DMS114 treated with DMSO at 0.1 percent for 48 hours (cell line): ENCODE measurements around the gene POLR2M.

ENCODE experiments used
- DNase-seq: peaks from one replicate; lab custom pipeline; 2025; ENCODE audit not compliant: unreplicated experiment; lab: John Stamatoyannopoulos, UW

POLR2M gene

GRCh38 chr15:57706405-57707209 is at the start of gene POLR2M:
POLR2M (plus strand) TSS chr15:57706714; CDS start chr15:57706843, 129 bp downstream.
- DNase-seq = peak; percentile 95

- DNase-seq = no peak
These were observed 48.9 kb upstream of the POLR2M start for GRCh38 chr15:57657619-57658018.

GRCh38 chr15:57662091-57662744 is 44.3 kb upstream of the POLR2M start:
- no peak for DNase-seq

- no peak for DNase-seq
These were observed 43.7 kb upstream of the POLR2M start for GRCh38 chr15:57662802-57663201.

DNA sequence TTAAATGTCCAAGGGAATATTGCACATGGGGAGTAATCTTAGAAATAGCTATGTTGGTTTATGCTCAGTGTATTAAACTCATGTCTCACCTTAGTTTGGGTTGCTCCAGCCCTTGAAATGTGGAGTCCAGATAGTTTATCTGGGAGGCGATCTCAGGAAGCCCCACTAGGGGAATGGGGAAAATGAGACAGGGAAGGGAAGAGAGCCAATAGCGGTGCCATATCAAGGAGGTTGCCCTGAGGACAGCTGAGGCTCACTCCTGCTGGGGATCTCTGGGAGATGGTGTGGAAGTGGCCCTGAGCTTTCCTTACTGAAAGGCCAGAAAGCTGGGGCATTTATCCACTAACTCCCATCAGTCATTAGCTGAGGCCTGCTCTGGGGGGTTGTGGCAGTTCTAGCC is 43.3 kb upstream of the POLR2M start:
- DNase-seq = no peak

- no peak for DNase-seq
These were observed 41.3 kb upstream of the POLR2M start for GRCh38 chr15:57665194-57665593.

DNA sequence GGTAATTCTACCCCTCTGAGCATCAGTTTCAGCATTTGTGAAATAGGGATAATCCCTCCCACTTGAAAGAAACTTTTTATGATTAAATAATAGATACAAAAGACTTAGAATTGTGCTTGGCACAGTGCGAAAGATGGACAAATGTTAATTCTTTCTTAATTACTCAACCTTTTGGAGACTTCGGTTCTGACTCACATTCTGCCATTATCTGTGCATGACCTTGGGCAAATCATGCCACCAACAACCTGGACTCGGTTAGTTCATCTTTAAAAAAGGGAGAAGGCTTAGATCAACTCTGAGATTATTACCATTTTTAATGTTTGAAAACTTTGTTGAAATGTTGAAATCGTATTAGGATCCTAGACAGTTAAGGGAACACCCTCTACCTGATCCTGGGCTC is 40.6 kb upstream of the POLR2M start:
- no peak for DNase-seq

- DNase-seq = peak; percentile 36
These were observed 39.2 kb upstream of the POLR2M start for GRCh38 chr15:57667171-57667849.

DNA sequence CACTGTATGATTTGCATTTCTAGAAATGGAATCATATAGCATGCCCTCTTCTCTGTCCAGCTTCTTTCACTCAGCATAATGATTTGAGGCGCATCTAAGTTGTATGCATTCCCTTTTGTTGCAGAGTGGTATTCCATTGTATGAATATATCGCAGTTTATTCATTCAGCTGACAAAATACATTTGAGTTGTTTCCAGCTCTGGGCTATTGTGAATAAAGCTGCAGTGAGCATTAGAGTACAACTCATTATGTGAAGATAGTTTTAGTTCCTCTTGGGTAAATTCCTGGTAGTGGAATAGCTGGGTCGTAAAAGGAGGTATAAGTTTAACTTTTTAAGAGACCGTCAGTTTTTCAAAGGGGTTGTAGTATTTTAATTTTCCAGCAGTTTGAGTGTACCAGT is 38.5 kb upstream of the POLR2M start:
- no peak for DNase-seq

GRCh38 chr15:57671636-57672035 is 34.9 kb upstream of the POLR2M start:
- no peak for DNase-seq

- no peak for DNase-seq
These were observed 30.9 kb upstream of the POLR2M start for GRCh38 chr15:57675481-57676181.

- no peak for DNase-seq
These were observed 29.9 kb upstream of the POLR2M start for GRCh38 chr15:57676585-57676984.

DNA sequence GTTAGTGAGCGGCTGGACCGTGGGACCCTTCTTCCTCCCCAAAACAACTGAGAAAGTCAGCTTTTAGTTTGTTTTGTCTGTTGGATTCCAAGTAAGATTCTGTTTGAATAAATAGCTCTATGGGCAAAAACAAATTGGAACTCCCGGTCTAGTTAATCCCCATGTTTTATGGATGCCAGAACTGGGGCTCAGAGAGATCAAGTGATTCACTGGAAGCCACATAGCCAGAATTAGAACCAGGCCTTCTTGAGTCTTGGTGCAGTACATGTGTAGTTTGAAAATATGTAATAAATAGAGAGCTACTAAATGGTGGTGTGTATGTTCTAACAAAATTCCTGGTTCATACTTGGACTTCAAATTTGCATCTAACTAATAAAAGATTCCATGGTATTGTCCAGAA is 29.3 kb upstream of the POLR2M start:
- no peak for DNase-seq

DNA sequence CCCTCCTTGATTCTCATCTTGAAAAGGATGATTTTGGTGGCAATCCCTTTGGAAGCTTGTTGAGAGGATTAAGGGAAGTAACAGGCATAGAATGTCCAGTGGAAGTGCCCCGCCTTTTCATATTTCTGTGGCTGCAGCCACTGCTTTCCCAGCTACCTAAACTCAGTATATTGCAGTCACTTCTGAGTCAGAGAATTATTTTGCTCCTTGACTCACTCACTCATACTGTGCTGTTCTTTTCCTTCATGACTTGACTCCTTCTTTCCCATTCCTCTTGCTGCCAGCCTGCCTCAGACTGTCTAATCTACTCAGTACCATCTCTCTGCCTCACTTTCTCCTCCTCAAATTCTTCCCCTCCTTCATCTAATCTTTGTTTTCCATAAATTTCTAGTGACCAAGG is 26.5 kb upstream of the POLR2M start:
- DNase-seq = no peak

- DNase-seq = no peak
These were observed 25.5 kb upstream of the POLR2M start for GRCh38 chr15:57681011-57681410.

DNA sequence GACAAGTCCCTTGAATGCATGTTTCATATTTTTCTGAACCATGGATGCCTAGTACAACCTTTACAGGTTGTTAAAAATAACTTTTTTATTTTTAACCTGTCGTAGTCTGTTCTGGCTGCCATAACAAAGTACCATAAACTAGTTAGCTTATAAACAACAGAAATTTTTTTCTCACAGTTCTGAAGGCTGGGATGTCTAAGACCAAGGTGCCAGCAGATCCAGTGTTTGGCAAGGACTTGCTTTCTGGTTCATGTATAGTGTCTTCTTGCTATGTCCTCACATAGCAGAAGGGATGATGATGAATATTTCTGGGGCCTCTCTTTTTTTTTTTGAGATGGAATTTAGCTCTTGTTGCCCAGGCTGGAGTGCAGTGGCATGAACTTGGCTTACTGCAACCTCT is 23.0 kb upstream of the POLR2M start:
- DNase-seq = no peak

DNA sequence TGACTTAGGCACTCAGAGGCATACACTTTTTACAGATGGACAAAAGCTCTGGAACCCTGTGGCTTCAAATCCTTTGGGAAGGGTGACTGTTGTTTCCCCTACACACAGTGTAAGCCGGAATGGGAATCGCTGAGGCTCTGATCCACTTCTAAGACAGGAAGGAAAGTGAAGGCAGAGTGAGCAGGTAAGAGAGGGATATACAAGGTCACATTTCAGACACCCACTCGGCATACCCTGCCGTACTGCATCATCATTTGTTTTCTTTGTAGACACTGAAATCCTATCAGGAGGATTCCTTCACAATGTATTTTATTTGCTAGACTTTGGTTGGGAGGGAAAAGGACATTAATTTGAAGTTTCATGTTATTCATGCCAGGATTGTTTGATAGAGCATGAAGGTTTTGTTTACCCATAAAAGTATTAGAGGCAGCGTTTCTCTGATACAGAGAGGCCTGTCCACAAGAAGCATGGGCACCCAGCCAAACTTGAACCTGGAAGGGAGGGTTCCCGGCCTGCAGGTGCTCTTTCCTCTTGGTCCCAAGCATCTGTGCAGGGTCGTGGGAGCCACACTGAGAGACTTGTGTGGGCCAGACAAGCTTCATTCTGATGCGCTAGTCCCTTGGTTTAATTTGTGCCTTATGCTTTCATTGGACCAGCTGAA is 21.9 kb upstream of the POLR2M start:
- no peak for DNase-seq

- no peak for DNase-seq
These were observed 21.0 kb upstream of the POLR2M start for GRCh38 chr15:57685306-57686095.

- no peak for DNase-seq
These were observed 19.9 kb upstream of the POLR2M start for GRCh38 chr15:57686657-57687056.

DNA sequence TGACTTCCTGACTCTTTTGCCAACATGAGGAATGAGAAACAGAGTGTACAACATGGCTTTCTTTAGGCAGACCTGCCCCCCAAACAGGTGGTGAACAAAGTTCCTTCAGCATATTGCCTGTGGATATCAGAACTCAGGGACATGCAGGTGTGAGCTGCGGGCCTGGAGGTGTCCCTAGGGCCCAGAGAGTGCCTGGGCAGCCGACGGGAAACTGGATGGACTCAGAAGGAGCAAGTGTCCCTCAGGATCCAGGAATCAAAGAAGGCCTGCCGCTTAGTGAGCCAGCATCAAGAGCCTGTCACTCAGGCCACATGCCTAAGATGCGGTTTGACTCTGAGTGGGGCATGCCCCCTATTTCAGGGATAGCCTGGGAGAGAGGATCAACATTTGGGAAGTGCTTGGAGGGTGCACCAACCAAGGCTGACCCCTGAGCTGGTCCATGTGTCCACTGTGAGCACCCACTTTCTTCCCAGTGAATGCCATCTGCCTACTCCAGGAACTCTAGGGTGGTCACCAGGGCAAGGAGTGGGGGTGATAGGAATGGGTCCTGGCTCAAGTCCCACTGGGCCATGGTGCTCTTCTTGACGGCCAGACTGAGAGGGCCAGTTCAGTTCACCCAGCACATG is 16.1 kb upstream of the POLR2M start:
- DNase-seq = no peak
